H1 (cell line): Measurements from ENCODE around the gene REC8. TPM values are rescaled to one million over a fixed set of nuclear protein-coding genes. Genes with fewer than 3 reads are reported as not detected.

Experiments
- CTCF ChIA-PET: fragments of 300-600 bp; sonication (Branson Sonifier 250); formaldehyde crosslinking; loops from one replicate; lab custom pipeline; 2021; ENCODE audit not compliant: partially characterized antibody; lab: Charles Lee
- POLR2A ChIA-PET: fragments of 300-600 bp; sonication (Branson Sonifier 250); formaldehyde crosslinking; loops from one replicate; lab custom pipeline; 2021; ENCODE audit warnings: inconsistent platforms; ENCODE audit not compliant: partially characterized antibody; lab: Charles Lee
- DNase-seq, 2 experiments: peaks; one replicate each; pipeline versions ENCODE4 v3.0.0 to v3.0.0-alpha.2; 2010 to 2022; ENCODE audit warnings: low spot score in 2 of 2, low read depth in 1 of 2, mixed read lengths in 1 of 2
- FAIRE-seq: peaks from 2 replicates; lab custom pipeline; 2011; peaks lifted over from hg19 to GRCh38; lab: Jason Lieb, UNC
- H2AFZ ChIP-seq: 2 replicates; pipeline ENCODE4 v1.8.1; 2012; ENCODE audit warnings: low read length, inconsistent platforms
- H2AK5ac ChIP-seq: 2 replicates; pipeline ENCODE4 v1.6.1; 2013; ENCODE audit warnings: low read depth, low read length
- H2BK120ac ChIP-seq: replicated peaks from 2 replicates; pipeline ENCODE3; 2013; ENCODE audit warnings: low read depth, low read length, inconsistent platforms
- H2BK12ac ChIP-seq: 2 replicates; pipeline ENCODE4 v1.6.1; 2013; ENCODE audit warnings: low read depth, low read length
- H2BK15ac ChIP-seq: 2 replicates; pipeline ENCODE4 v1.6.1; 2013; ENCODE audit warnings: low read length
- H2BK20ac ChIP-seq: 2 replicates; pipeline ENCODE4 v1.6.1; 2013; ENCODE audit warnings: low read length
- H2BK5ac ChIP-seq: 2 replicates; pipeline ENCODE4 v1.6.1; 2013; ENCODE audit warnings: low read depth, low read length
- H3K14ac ChIP-seq: 2 replicates; pipeline ENCODE4 v1.6.1; 2013; ENCODE audit warnings: inconsistent platforms; ENCODE audit not compliant: insufficient read length
- H3K18ac ChIP-seq: 2 replicates; pipeline ENCODE4 v1.6.1; 2013; ENCODE audit warnings: low read length; ENCODE audit errors: extremely low read depth
- H3K23ac ChIP-seq: 2 replicates; pipeline ENCODE4 v1.6.1; 2013; ENCODE audit warnings: inconsistent platforms; ENCODE audit not compliant: insufficient read length
- H3K23me2 ChIP-seq: 2 replicates; pipeline ENCODE4 v1.6.1; 2013; ENCODE audit warnings: low read depth, low read length
- H3K27ac ChIP-seq: 2 replicates; pipeline ENCODE4 v1.6.1; 2011; ENCODE audit warnings: low read depth, low read length, inconsistent platforms
- H3K27me3 ChIP-seq, 4 experiments: replicated peaks in 1 of 4; 1 replicate in 1 of 4; 2 replicates in 3 of 4; pipeline versions ENCODE4 v1.6.1 to v1.8.1; 2011 to 2013; ENCODE audit warnings: low read length in 3 of 4, mild to moderate bottlenecking in 3 of 4, inconsistent platforms in 2 of 4, mixed read lengths in 2 of 4, moderate library complexity in 1 of 4; ENCODE audit not compliant: control insufficient read depth in 3 of 4, insufficient read depth in 3 of 4; ENCODE audit errors: extremely low read depth in 1 of 4
- H3K36me3 ChIP-seq, 4 experiments: 2 replicates each; pipeline versions ENCODE4 v1.6.1 to v1.8.1; 2011 to 2013; ENCODE audit warnings: mild to moderate bottlenecking in 4 of 4, low read length in 3 of 4, moderate library complexity in 2 of 4, control low read depth in 1 of 4, inconsistent platforms in 1 of 4; ENCODE audit not compliant: insufficient read depth in 4 of 4, control insufficient read depth in 2 of 4
- H3K4ac ChIP-seq: replicated peaks from 2 replicates; pipeline ENCODE3; 2013; ENCODE audit warnings: low read length, low read depth, mixed read lengths, inconsistent platforms; ENCODE audit not compliant: insufficient read length
- H3K4me1 ChIP-seq, 4 experiments: replicated peaks in 1 of 4; 1 replicate in 1 of 4; 2 replicates in 3 of 4; pipeline versions ENCODE4 v1.6.1 to v1.8.1; 2011 to 2013; ENCODE audit warnings: low read length in 3 of 4, inconsistent platforms in 2 of 4, mixed read lengths in 1 of 4; ENCODE audit not compliant: insufficient read depth in 4 of 4, control insufficient read depth in 3 of 4
- H3K4me2 ChIP-seq, 2 experiments: 2 replicates each; pipeline versions ENCODE4 v1.6.1 to v1.8.1; 2011 to 2013; ENCODE audit warnings: low read depth in 2 of 2, low read length in 2 of 2, control low read depth in 1 of 2, inconsistent platforms in 1 of 2, mild to moderate bottlenecking in 1 of 2; ENCODE audit not compliant: insufficient read depth in 1 of 2
- H3K4me3 ChIP-seq, 4 experiments: fragments of 200-600, 300-600 bp in 1 of 4; sonication (generic), shearing (Covaris generic), sonication (Bioruptor Twin) in 1 of 4; 2 replicates each; pipeline versions ENCODE4 v1.5.1 to v1.8.1; 2011 to 2016; ENCODE audit warnings: low read length in 4 of 4, low read depth in 3 of 4, control low read depth in 2 of 4, inconsistent platforms in 2 of 4, mild to moderate bottlenecking in 2 of 4, mixed read lengths in 1 of 4, moderate library complexity in 1 of 4; ENCODE audit not compliant: insufficient read depth in 2 of 4; ENCODE audit errors: extremely low read depth in 1 of 4
- H3K56ac ChIP-seq: replicated peaks from 2 replicates; pipeline ENCODE3; 2013; ENCODE audit warnings: low read depth, mild to moderate bottlenecking, mixed read lengths, low read length, inconsistent platforms; ENCODE audit not compliant: insufficient read length
- H3K79me1 ChIP-seq: 2 replicates; pipeline ENCODE4 v1.6.1; 2013; ENCODE audit warnings: low read depth, low read length, control low read depth
- H3K79me2 ChIP-seq, 2 experiments: 2 replicates each; pipeline versions ENCODE4 v1.6.1 to v1.8.1; 2012 to 2013; ENCODE audit warnings: low read length in 2 of 2, mild to moderate bottlenecking in 2 of 2, inconsistent platforms in 1 of 2; ENCODE audit not compliant: insufficient read depth in 2 of 2, control insufficient read depth in 1 of 2
- H3K9ac ChIP-seq, 4 experiments: replicated peaks in 1 of 4; 1 replicate in 1 of 4; 2 replicates in 3 of 4; pipeline versions ENCODE4 v1.6.1 to v1.8.1; 2011 to 2013; ENCODE audit warnings: low read depth in 3 of 4, low read length in 3 of 4, control low read depth in 2 of 4, mild to moderate bottlenecking in 2 of 4, moderate library complexity in 2 of 4, inconsistent platforms in 1 of 4; ENCODE audit errors: extremely low read depth in 1 of 4
- H3K9me3 ChIP-seq, 2 experiments: 2 replicates each; pipeline versions ENCODE4 v1.6.1 to v1.8.1; 2012 to 2013; ENCODE audit warnings: mild to moderate bottlenecking in 2 of 2, moderate library complexity in 2 of 2, control low read depth in 1 of 2, inconsistent platforms in 1 of 2, low read depth in 1 of 2, low read length in 1 of 2, mixed read lengths in 1 of 2; ENCODE audit not compliant: insufficient read depth in 2 of 2
- H4K20me1 ChIP-seq, 2 experiments: replicated peaks in 1 of 2; 2 replicates each; pipeline versions ENCODE3 to v1.8.1; 2011 to 2013; ENCODE audit warnings: inconsistent platforms in 2 of 2, low read length in 2 of 2, mild to moderate bottlenecking in 1 of 2; ENCODE audit not compliant: insufficient read depth in 2 of 2, control insufficient read depth in 1 of 2
- H4K5ac ChIP-seq: 2 replicates; pipeline ENCODE4 v1.6.1; 2013; ENCODE audit warnings: low read length, low read depth, mixed read lengths, inconsistent platforms; ENCODE audit not compliant: insufficient read length
- H4K8ac ChIP-seq: 2 replicates; pipeline ENCODE4 v1.8.0; 2013; ENCODE audit warnings: mild to moderate bottlenecking, moderate library complexity, low read length, inconsistent platforms; ENCODE audit not compliant: insufficient read depth; ENCODE audit errors: extremely low read depth
- H4K91ac ChIP-seq: replicated peaks from 2 replicates; pipeline ENCODE3; 2013; ENCODE audit warnings: low read length, mixed read lengths, inconsistent platforms; ENCODE audit not compliant: insufficient read length
- CBX5 ChIP-seq: fragments of 300-800, 300-1000 bp; sonication (generic); IDR thresholded peaks from 2 replicates; pipeline ENCODE4 v1.7.1; 2016; ENCODE audit warnings: antibody characterized with exemption, low read length, low read depth
- EZH2 ChIP-seq: fragments of 200-600 bp; sonication (generic); IDR thresholded peaks from 2 replicates; pipeline ENCODE4 v1.7.1; 2012; ENCODE audit warnings: low read depth, mild to moderate bottlenecking, moderate library complexity, low read length, inconsistent platforms; ENCODE audit not compliant: severe bottlenecking
- HDAC2 ChIP-seq, 2 experiments: fragments of 300-600 bp in 1 of 2; sonication (generic) in 1 of 2; IDR thresholded peaks; 2 replicates each; pipeline ENCODE4 v1.6.1; 2011 to 2012; ENCODE audit warnings: low read depth in 2 of 2, low read length in 2 of 2, mild to moderate bottlenecking in 2 of 2, moderate library complexity in 2 of 2, borderline replicate concordance in 1 of 2, inconsistent platforms in 1 of 2
- POLR2AphosphoS5 ChIP-seq: IDR thresholded peaks from 2 replicates; pipeline ENCODE4 v1.6.1; 2011; ENCODE audit warnings: low read depth, low read length
- POU5F1 ChIP-seq: IDR thresholded peaks from 2 replicates; pipeline ENCODE4 v1.6.1; 2011; ENCODE audit warnings: low read depth, mild to moderate bottlenecking, low read length, moderate library complexity
- SP2 ChIP-seq: IDR thresholded peaks from 2 replicates; pipeline ENCODE4 v1.6.1; 2012; ENCODE audit warnings: mild to moderate bottlenecking, low read length, inconsistent platforms
- ZNF274 ChIP-seq: IDR thresholded peaks from 2 replicates; pipeline ENCODE4 v1.7.0; 2012; ENCODE audit warnings: low read length, borderline replicate concordance; ENCODE audit errors: extremely low read depth
- WGBS, 2 experiments: shearing (Covaris generic) in 1 of 2; methylation state at CpG; one replicate each; pipeline versions ENCODE4 v1.1.6 to v1.1.7; 2013 to 2015; ENCODE audit warnings: low lambda C conversion rate in 2 of 2, mixed read lengths in 2 of 2, inconsistent platforms in 1 of 2, low coverage in 1 of 2, missing lambda C conversion rate in 1 of 2; ENCODE audit not compliant: insufficient replicate concordance in 2 of 2, insufficient coverage in 1 of 2, insufficient read length in 1 of 2; ENCODE audit errors: extremely low coverage in 1 of 2, missing lambda C conversion rate in 1 of 2; 5-methylcytosine and 5-hydroxymethylcytosine counted together
- polyA plus RNA-seq, 7 experiments: library from polyadenylated mRNA; depleted of rRNA in 3 of 7; stranded (reverse) in 5 of 7; unstranded in 2 of 7; fragments of >200 nt in 5 of 7; fragments of 200-250 nt in 2 of 7; gene quantifications; 1 replicate in 5 of 7; 2 replicates in 1 of 7; 4 replicates in 1 of 7; pipeline versions ENCODE4 v1.2.1 to v1.2.3, GENCODE V29; 2011 to 2013; ENCODE audit warnings: missing spikeins in 2 of 7, mixed read lengths in 2 of 7
- total RNA-seq: library from RNA; stranded (reverse); fragmentation: NEBNext Ultra II Directional; extraction: Animal tissue kit (Norgen Biotek cat#: 25700); gene quantifications from 2 replicates; pipeline ENCODE4 v1.2.1, GENCODE V29; 2021
- TF ChIP-seq, protein P1 (sequence below): IDR thresholded peaks from 2 replicates; pipeline ENCODE4 v1.6.1; 2012; ENCODE audit warnings: inconsistent platforms

Gene REC8
- total and polyA plus RNA-seq, 2 of the 8 experiments (the other 6 are each of a cell fraction or from before 2014, with no cell fraction given): 9.8 to 28.5 TPM

DNA sequence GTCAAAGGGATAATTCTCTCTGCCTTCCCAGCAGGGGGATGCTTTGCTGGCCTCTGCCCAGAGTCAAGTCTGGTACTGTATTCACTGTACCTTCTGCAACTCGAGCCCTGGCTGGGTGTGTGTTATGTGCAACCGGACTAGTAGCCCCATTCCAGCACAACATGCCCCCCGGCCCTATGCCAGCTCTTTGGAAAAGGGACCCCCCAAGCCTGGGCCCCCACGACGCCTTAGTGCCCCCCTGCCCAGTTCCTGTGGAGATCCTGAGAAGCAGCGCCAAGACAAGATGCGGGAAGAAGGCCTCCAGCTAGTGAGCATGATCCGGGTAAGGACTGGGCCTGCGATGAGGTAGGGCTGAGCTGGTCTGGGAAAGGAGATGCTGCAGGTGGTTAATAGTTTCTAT lies 21.3 kb upstream of the REC8 start:
- peaks cover 10% of the 10 kb centered on the region for H3K23me2 ChIP-seq
- TF ChIP-seq EZH2 (no peak), POU5F1 (no peak), HDAC2 (IDR thresholded peaks at IDR 0.05; ENCODE audit: borderline replicate concordance in 1 of 2, low read depth in 2 of 2, low read length in 2 of 2) (no peak), SP2 (no peak), POLR2AphosphoS5 (no peak), CBX5 (no peak), ZNF274 (no peak)
- TF ChIP-seq, protein P1, sequence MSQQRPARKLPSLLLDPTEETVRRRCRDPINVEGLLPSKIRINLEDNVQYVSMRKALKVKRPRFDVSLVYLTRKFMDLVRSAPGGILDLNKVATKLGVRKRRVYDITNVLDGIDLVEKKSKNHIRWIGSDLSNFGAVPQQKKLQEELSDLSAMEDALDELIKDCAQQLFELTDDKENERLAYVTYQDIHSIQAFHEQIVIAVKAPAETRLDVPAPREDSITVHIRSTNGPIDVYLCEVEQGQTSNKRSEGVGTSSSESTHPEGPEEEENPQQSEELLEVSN: no peak
- no peak overlapping the region for H2AK5ac ChIP-seq
- no peak overlapping the region; the same call in 1 of the 2 replicates for H4K8ac ChIP-seq
- WGBS, 2 experiments: 93% methylated on average over 9 of the region's 9 CpGs; no CpG with 5 or more reads in 1 of the 2 experiments
- H2AFZ ChIP-seq: no peak overlapping the region
- no peak overlapping the region for H3K9ac ChIP-seq
- H3K27ac ChIP-seq: no peak overlapping the region
- no peak overlapping the region for H2BK120ac ChIP-seq
- no peak overlapping the region for H3K56ac ChIP-seq
- H2BK12ac ChIP-seq: no peak overlapping the region
- H3K36me3 ChIP-seq: peaks cover 21 to 42% (median 40%) of the 10 kb centered on the region in 4 experiments
- peaks cover 0 to 10% (median 6%) of the 10 kb centered on the region in 4 experiments; a peak in 5 of 7 replicates for H3K4me1 ChIP-seq
- POLR2A ChIA-PET: interaction anchor here (0.6 to 9.6 kb wide), 13 partner anchors 9 to 733 kb away, joined by 3 to 86 read pairs (median 5); partner anchors contain the start of genes DCAF11, EMC9, IRF9 and NRL
- H3K9me3 ChIP-seq: no peaks in the 10 kb centered on the region
- H3K18ac ChIP-seq: no peak overlapping the region
- H3K27me3 ChIP-seq: no peaks in the 10 kb centered on the region; a peak in 1 of 7 replicates
- no peak for DNase-seq
- H3K4me3 ChIP-seq: no peak overlapping the region
- H2BK5ac ChIP-seq: no peak overlapping the region
- no peak overlapping the region for H4K5ac ChIP-seq
- H3K79me1 ChIP-seq: peaks cover 9% of the 10 kb centered on the region; the same call in 1 of the 2 replicates
- no peak overlapping the region for H2BK15ac ChIP-seq
- H3K79me2 ChIP-seq: peaks cover 0 to 25% of the 10 kb centered on the region in 2 experiments; a peak in 3 of 4 replicates
- H3K23ac ChIP-seq: no peak overlapping the region
- peaks cover 0 to 23% of the 10 kb centered on the region in 2 experiments for H4K20me1 ChIP-seq
- no peak overlapping the region for H3K14ac ChIP-seq
- no peak overlapping the region for H3K4me2 ChIP-seq
- no peak overlapping the region for H3K4ac ChIP-seq
- CTCF ChIA-PET: interaction anchor here (0.6 to 3.4 kb wide), 9 partner anchors 7 to 161 kb away, joined by 3 to 26 read pairs (median 4); partner anchors contain the start of genes EMC9, IRF9, PCK2 and PSME1
- FAIRE-seq: no peak
- no peak overlapping the region for H2BK20ac ChIP-seq
- H4K91ac ChIP-seq: no peak overlapping the region
